Smooth muscle cell (in vitro differentiated cells): ENCODE results near the gene LYZL4. TPM values are rescaled to one million over a fixed set of nuclear protein-coding genes. Genes with fewer than 3 reads are reported as not detected.

ENCODE experiments used
- DNase-seq: peaks from one replicate; lab custom pipeline; 2025; ENCODE audit not compliant: unreplicated experiment; lab: John Stamatoyannopoulos, UW
- H2AFZ ChIP-seq: fragments of 200-600 bp; sonication (generic); 2 replicates; pipeline ENCODE4 v1.6.0; 2016; ENCODE audit warnings: antibody characterized with exemption, low read depth, mild to moderate bottlenecking
- H3F3A ChIP-seq: fragments of 200-600 bp; sonication (generic); 2 replicates; pipeline ENCODE4 v1.6.0; 2017; ENCODE audit warnings: antibody characterized with exemption, low read depth
- H3K27ac ChIP-seq: fragments of 200-600 bp; sonication (generic); 2 replicates; pipeline ENCODE4 v1.5.1; 2016; ENCODE audit warnings: low read depth, mild to moderate bottlenecking
- H3K27me3 ChIP-seq: fragments of 200-600 bp; sonication (generic); 2 replicates; pipeline ENCODE4 v1.6.1; 2016; ENCODE audit warnings: low read depth, mild to moderate bottlenecking
- H3K36me3 ChIP-seq: fragments of 200-600 bp; sonication (generic); 2 replicates; pipeline ENCODE4 v1.5.1; 2016; ENCODE audit warnings: low read depth
- H3K4me1 ChIP-seq: fragments of 200-600 bp; sonication (generic); 2 replicates; pipeline ENCODE4 v1.5.1; 2016; ENCODE audit warnings: low read depth
- H3K4me2 ChIP-seq: fragments of 200-600 bp; sonication (generic); 2 replicates; pipeline ENCODE4 v1.6.0; 2016; ENCODE audit warnings: mild to moderate bottlenecking
- H3K4me3 ChIP-seq: fragments of 200-600 bp; sonication (generic); 2 replicates; pipeline ENCODE4 v1.5.1; 2016; ENCODE audit warnings: mild to moderate bottlenecking
- H3K79me2 ChIP-seq: fragments of 200-600 bp; sonication (generic); 2 replicates; pipeline ENCODE4 v1.6.0; 2016; ENCODE audit warnings: low read depth, mild to moderate bottlenecking
- H3K9ac ChIP-seq: fragments of 200-600 bp; sonication (generic); 2 replicates; pipeline ENCODE4 v1.6.0; 2016; ENCODE audit warnings: low read depth
- H3K9me3 ChIP-seq: fragments of 200-600 bp; sonication (generic); replicated peaks from 2 replicates; pipeline ENCODE4 v1.5.1; 2016; ENCODE audit warnings: low read depth
- H4K20me1 ChIP-seq: fragments of 200-600 bp; sonication (generic); 2 replicates; pipeline ENCODE4 v1.6.0; 2016; ENCODE audit warnings: low read depth
- WGBS: methylation state at CpG from one replicate; pipeline ENCODE4 v1.1.7; 2016; ENCODE audit warnings: low lambda C conversion rate; 5-methylcytosine and 5-hydroxymethylcytosine counted together
- polyA plus RNA-seq: library from polyadenylated mRNA; unstranded; fragments of >200 nt; fragmentation: Nextera tagmentation; extraction: Ambion mirVana; gene quantifications from 2 replicates; pipeline ENCODE4 v1.2.1, GENCODE V29; 2016
- total RNA-seq: library from RNA; depleted of rRNA; stranded (reverse); fragments of >200 nt; gene quantifications from 2 replicates; pipeline ENCODE4 v1.2.3, GENCODE V29; 2014
- TF ChIP-seq, protein P1 (sequence below): fragments of 200-600 bp; sonication (generic); IDR thresholded peaks from 2 replicates; pipeline ENCODE4 v1.5.1; 2017; ENCODE audit warnings: borderline replicate concordance, mild to moderate bottlenecking, antibody characterized with exemption; ENCODE audit not compliant: insufficient read depth, poor library complexity, severe bottlenecking

The LYZL4 gene
- total and polyA plus RNA-seq, 2 experiments from 2014 or later: not detected

DNA sequence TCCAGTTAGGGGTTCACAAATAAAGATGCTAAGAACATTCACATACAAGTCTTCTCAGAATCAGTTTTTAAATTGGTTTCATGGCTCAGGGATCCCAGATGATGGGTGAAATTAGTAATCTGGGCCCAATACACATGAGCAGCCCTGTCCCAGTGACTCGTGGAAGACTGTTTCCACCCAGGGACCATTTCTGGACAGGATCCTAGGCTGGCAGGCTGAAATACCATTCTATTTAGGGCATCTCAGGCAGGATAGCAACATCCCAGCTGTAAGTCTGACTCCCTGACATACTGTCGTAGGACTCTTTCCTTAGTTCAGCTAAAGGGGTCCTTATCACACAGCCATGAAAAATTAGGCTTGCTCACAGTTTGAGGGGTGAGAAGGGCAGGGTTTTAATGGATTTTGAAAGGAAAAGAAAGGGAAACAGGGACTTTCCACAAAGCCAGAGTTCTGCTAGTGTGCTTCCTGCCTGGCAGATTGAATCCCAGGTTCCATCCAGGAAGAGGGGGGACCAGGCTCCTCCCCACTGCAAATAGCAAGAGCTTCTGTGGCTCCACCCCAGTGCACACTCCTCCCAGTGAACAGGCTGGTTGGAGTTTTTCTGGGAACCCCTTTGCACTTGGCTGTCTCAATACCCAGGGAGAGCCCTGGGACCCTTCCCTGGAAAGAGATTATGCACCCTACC is 41.3 kb upstream of the LYZL4 start:
- Histone ChIP-seq H3F3A (no peaks in the 10 kb centered on the region), H2AFZ (no peak overlapping the region), H3K9me3 (no peaks in the 10 kb centered on the region), H3K4me3 (no peak overlapping the region), H3K79me2 (no peaks in the 10 kb centered on the region), H3K27me3 (no peaks in the 10 kb centered on the region), H3K36me3 (no peaks in the 10 kb centered on the region), H4K20me1 (no peaks in the 10 kb centered on the region), H3K4me2 (no peak overlapping the region), H3K27ac (no peak overlapping the region), H3K9ac (no peak overlapping the region), H3K4me1 (no peaks in the 10 kb centered on the region)
- 61% methylated on average over 2 of the region's 2 CpGs for WGBS
- TF ChIP-seq, protein P1, sequence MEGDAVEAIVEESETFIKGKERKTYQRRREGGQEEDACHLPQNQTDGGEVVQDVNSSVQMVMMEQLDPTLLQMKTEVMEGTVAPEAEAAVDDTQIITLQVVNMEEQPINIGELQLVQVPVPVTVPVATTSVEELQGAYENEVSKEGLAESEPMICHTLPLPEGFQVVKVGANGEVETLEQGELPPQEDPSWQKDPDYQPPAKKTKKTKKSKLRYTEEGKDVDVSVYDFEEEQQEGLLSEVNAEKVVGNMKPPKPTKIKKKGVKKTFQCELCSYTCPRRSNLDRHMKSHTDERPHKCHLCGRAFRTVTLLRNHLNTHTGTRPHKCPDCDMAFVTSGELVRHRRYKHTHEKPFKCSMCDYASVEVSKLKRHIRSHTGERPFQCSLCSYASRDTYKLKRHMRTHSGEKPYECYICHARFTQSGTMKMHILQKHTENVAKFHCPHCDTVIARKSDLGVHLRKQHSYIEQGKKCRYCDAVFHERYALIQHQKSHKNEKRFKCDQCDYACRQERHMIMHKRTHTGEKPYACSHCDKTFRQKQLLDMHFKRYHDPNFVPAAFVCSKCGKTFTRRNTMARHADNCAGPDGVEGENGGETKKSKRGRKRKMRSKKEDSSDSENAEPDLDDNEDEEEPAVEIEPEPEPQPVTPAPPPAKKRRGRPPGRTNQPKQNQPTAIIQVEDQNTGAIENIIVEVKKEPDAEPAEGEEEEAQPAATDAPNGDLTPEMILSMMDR: no peak
- no peak for DNase-seq

- Histone ChIP-seq H3K4me2 (no peak overlapping the region), H3K79me2 (no peaks in the 10 kb centered on the region), H3K9ac (no peak overlapping the region), H3K27ac (no peak overlapping the region), H3F3A (no peaks in the 10 kb centered on the region), H3K4me1 (no peaks in the 10 kb centered on the region), H3K9me3 (no peaks in the 10 kb centered on the region), H4K20me1 (no peaks in the 10 kb centered on the region), H3K27me3 (no peaks in the 10 kb centered on the region), H2AFZ (no peak overlapping the region), H3K36me3 (no peaks in the 10 kb centered on the region), H3K4me3 (no peak overlapping the region)
- TF ChIP-seq, protein P1: no peak
- no peak for DNase-seq
- WGBS: 61% methylated on average over 2 of the region's 2 CpGs
These were observed 40.7 kb upstream of the LYZL4 start for GRCh38 chr3:42451116-42451515.

GRCh38 chr3:42450567-42450966 is 40.2 kb upstream of the LYZL4 start:
- no peak overlapping the region for H3K4me3 ChIP-seq
- H3K9me3 ChIP-seq: no peaks in the 10 kb centered on the region
- WGBS: 100% methylated on average over 1 of the region's 1 CpG
- no peak for DNase-seq
- H4K20me1 ChIP-seq: no peaks in the 10 kb centered on the region
- H3K4me1 ChIP-seq: no peaks in the 10 kb centered on the region
- no peaks in the 10 kb centered on the region for H3K79me2 ChIP-seq
- no peak overlapping the region for H2AFZ ChIP-seq
- H3K4me2 ChIP-seq: no peak overlapping the region
- H3K27ac ChIP-seq: no peak overlapping the region
- no peaks in the 10 kb centered on the region for H3K36me3 ChIP-seq
- no peaks in the 10 kb centered on the region for H3F3A ChIP-seq
- no peaks in the 10 kb centered on the region for H3K27me3 ChIP-seq
- no peak overlapping the region for H3K9ac ChIP-seq
- TF ChIP-seq, protein P1: no peak

DNA sequence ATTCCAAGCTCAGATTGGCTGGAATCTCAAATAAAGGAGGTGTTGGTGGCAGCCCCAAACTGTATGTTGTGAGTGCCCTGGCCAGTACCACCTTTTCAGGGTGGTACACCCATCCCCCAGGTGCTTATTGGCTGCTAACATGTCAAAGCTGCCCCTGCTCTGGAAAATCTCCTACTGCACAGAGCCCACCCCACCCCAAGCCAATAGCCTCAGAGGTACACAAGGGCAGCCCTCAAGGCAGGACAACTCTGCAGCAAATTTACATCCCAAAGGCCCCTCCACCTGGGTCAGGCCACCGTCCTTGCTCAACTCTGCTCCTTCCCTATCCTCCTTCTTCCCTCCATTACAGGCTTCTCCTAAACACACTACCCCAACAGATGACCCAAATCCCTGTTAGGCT is 37.1 kb upstream of the LYZL4 start:
- Histone ChIP-seq H3K27ac (no peak overlapping the region), H3K9ac (no peak overlapping the region), H3K9me3 (no peaks in the 10 kb centered on the region), H3K27me3 (no peaks in the 10 kb centered on the region), H4K20me1 (no peaks in the 10 kb centered on the region), H3K4me3 (no peak overlapping the region), H3K4me1 (no peaks in the 10 kb centered on the region), H3K79me2 (no peaks in the 10 kb centered on the region), H3K4me2 (no peak overlapping the region), H3F3A (no peaks in the 10 kb centered on the region), H2AFZ (no peak overlapping the region), H3K36me3 (no peaks in the 10 kb centered on the region)
- TF ChIP-seq, protein P1: no peak
- no peak for DNase-seq
- WGBS: 54% methylated on average over 1 of the region's 1 CpG
